ENCODE data around the gene GAL3ST1.
"Not testable (repeated sequence)": the region's sequence is repeated elsewhere in the genome, so short reads cannot be mapped to it uniquely, and the experiment has no call there.

The GAL3ST1 gene, protein sequence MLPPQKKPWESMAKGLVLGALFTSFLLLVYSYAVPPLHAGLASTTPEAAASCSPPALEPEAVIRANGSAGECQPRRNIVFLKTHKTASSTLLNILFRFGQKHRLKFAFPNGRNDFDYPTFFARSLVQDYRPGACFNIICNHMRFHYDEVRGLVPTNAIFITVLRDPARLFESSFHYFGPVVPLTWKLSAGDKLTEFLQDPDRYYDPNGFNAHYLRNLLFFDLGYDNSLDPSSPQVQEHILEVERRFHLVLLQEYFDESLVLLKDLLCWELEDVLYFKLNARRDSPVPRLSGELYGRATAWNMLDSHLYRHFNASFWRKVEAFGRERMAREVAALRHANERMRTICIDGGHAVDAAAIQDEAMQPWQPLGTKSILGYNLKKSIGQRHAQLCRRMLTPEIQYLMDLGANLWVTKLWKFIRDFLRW

DNA sequence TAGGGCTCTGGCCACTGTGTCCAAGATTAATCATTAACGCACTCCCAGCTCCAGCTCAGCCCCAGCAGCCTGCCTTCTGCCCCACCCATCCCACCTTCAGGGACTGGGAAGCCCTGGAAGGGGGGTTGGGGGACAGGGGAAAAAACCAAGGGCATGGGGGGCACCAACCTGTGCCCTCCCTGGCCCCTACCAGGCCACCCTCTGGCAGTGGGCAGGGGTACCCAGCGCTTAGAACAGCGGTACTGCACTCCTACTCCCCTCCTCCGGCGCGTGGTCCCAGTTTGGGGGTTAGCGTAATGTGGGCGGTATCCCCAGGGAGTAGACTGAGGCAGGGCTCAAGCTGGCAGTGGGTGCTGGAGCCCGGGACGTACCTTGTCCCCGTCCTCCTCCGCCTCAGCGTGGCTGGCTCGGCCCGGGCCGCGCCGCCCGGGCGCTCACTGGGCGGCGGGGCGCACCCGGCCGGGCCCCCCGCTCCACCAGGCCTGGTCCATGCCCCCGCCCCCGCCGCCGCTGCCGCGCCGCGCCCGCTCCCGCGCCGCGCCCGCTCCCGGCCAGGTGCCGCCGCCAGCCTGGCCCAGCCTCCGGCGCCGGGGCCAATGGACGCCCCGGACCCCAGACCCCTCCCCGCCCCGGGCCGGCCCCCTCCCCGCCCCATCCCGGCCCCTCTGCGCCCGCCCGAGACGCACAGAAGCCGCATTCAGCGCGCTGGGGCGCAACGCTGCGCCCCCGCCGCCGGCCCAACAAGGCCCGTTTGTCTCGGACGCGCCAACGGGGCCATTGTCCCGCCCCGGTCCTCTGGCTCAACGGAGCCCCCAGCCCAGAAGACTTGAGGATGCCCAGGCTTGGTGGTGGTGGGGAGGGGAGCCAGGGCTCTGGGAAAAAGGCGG lies at the start of gene GAL3ST1:
GAL3ST1 (minus strand) TSS at position 571 of the 887 bp plus-strand sequence. CDS start 17,273 bp downstream, outside the sequence.
- DNase-seq (ENCODE audit: low read depth in 2 of 2) = no peak

DNA sequence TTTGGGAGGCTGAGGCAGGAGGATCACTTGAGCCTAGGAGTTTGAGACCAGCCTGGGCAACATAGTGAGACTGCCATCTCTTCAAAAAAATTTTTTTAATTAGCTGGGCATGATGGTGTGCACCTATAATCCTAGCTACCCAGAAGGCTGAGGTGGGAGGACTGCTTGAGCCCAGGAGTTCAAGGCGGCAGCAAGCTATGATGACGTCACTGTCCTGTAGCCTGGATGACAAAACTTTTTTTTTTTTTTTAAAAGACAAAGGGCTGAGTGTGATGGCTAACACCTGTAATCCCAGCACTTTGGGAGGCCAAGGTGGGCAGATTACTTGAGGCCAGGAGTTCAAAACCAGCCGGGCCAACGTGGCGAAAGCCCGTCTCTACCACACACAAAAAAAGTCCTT lies 45.4 kb upstream of the GAL3ST1 start:
- not testable (repeated sequence) for DNase-seq (ENCODE audit: low read depth in 2 of 2)

DNA sequence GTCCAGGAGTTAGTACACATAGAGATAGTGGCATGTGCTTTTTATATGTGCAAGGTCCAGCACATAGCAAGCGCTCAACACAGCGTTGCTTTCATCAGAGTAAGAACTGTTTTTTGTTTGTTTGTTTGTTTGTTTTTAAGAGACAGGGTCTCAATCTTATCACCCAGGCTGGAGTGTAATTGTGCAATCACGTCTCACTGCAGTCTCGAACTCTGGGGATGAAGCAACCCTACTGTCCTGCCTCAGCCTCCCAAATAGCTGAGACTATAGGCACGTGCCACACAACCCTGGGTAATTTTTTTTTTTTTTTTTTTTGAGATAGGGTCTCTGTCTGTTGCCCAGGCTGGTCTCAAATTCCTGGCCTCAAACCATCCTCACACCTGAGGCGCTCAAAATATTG lies 43.4 kb upstream of the GAL3ST1 start:
- no peak for DNase-seq (ENCODE audit: low read depth in 2 of 2)

DNA sequence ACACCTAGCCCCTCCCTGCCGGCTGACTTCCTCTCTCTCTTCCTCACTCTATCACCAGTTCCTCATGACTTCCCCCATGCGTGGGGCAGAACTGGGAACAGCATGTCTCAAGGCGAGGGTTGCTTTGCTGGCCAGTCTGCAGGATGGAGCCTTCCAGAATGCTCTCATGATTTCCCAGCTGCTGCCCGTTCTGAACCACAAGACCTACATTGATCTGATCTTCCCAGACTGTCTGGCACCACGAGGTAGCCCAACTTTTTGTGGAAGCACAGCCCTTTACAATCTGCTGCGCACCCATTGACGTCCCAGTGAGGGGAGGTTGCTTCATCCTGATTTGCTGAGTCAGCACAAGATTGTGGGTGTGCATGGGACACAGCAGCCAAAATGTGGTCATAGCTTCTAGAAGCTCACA lies 41.1 kb upstream of the GAL3ST1 start:
- DNase-seq (ENCODE audit: low read depth in 2 of 2) = no peak

DNA sequence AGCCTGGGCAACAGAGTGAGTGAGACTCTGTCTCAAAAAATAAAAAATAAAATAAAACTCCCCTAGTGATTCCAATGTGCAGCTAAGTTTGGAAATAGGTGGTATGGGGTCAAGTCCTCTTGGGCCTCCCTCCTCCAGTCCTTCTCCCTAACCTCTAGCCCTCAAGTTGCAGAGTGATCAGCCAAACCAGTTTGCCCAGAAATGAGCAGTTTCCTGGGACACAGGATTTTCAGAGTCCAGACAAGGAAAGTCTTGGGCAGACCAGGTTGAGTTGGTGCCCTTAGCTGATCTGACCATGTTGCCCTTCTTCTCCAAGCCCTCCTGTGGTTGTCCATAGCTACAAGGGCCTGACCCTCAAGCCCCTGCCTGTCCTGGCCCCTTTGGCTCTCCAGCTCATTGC lies 40.4 kb upstream of the GAL3ST1 start:
- no peak for DNase-seq (ENCODE audit: low read depth in 2 of 2)

DNA sequence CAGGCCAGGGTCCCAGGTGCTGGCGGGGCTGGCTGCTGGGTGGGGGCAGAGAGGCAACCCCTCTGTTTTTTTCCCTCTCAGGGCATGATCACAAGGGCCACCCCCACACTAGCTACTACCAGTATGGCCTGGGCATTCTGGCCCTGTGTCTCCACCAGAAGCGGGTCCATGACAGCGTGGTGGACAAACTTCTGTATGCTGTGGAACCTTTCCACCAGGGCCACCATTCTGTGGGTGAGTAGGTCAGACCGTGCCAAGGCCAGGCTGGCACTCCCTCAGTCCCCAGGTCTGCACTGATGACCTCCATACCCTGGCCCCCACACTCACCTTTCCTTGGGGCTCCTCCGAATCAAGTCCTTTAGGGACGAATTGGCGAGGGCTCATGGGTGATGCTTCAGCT lies 39.8 kb upstream of the GAL3ST1 start:
- no peak for DNase-seq (ENCODE audit: low read depth in 2 of 2)

DNA sequence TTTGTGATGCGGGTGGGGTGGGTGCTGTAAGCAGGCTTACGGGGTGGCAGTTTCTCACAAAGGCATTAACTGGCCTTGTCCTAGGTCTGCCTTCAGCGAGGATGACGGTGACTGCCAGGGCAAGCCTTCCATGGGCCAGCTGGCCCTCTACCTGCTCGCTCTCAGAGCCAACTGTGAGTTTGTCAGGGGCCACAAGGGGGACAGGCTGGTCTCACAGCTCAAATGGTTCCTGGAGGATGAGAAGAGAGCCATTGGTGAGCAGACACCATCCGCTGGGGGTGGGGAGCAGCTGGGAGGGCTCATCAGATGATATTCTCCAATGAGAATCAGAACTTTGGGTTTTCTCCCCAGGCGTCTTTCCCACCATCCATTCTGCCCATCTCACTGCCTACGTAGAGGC lies 38.3 kb upstream of the GAL3ST1 start:
- DNase-seq (ENCODE audit: low read depth in 2 of 2) = no peak

DNA sequence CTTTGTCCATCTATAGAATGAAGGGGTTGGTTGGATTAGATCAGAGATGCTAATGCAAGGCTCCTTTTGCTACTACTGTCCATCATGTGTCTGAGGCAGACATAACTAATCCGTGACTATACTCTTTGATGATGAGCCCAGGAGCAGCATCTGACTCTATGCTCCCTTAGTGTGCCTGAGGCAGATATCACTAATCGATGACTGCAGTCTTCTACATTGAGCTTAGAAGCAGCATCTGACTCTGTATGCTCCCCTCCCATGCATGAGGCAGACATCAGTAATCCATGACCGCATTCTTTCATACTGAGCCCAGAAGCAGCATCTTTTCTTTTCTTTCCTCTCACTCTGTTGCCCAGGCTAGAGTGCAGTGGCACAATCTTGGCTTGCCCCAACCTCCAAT lies 36.7 kb upstream of the GAL3ST1 start:
- no peak for DNase-seq (ENCODE audit: low read depth in 2 of 2)

DNA sequence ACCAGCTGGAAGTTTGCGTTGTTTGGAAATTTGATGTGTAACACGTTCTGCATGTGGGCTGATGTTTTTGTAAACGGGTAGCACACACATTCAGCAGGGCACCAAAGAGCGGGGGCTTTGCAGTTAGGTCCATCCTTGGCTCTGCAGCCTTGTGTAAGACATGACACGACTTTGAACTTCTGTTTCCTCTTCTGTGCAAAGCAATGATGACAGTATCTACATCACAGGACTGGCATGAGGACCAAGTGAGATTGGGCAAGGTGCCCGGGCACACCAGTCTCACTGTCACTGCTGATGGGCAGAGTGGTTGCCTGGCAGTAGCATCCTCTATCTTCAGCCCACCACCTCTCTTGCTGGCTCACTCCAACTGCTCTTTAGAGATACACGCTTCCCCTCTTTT lies 35.8 kb upstream of the GAL3ST1 start:
- no peak for DNase-seq (ENCODE audit: low read depth in 2 of 2)

DNA sequence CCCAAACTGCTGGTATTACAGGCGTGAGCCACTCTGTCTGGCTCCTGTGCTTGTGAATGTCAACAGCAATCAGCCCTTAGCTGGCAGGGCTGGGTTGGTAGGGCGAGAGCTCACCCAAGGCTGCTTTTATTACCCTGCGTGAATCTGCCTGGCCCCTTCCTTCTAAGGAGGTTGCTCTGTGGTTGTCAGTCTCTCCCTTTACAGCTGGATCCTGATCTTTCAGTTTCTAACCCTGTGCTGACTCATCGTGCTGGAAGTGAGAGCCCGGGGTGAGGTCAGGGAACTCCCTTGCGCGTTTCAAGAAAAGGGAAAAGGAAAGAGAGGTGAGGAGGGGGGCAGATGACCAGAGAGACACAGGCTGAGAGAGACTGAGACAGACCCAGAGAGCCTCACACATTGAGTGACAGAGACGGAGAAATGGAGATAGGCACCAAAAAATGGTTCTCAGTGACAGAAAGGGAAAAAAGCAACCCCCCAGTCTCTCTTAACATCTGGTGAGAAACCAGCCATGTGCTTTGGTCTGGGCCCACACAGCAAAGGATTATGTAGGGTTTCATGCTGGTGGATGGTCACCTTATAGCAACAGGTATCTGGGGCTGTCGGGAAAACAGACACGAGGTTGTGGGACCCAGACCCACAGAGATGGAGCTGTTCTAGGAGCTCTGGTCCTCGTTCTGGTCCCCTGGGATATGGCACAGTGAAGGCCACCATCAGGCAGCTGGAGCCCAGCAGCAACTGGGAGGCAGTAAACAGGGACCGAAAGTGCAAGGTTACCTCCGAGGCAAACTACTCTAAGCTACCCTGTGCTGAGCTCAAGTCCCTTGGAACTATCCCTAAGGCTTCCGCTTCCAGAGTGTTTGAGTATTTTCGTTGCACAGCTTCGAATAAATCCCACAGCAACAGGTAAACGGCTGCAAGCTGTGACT lies 35.1 kb upstream of the GAL3ST1 start:
- DNase-seq (ENCODE audit: low read depth in 2 of 2) = no peak

DNA sequence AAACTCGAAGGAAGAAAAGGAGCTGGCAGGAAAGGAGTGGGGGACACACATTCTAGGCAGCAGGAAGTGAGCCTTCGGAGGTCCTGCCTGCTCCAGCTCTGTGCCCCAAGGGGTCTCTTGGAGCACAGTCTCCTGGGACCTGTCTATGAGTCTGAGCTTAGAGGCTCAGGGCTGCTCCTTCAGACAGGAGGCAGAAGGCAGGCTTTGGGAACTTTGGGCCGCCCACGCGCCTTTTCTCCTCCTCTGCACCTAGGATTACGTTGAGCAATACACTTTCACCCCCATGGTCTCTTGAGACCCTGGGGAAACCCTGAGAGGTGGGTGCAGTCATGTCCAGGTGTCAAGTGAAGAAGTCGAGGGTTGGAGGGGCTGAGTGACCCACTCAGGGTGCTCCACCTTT lies 33.5 kb upstream of the GAL3ST1 start:
- DNase-seq (ENCODE audit: low read depth in 2 of 2) = no peak

DNA sequence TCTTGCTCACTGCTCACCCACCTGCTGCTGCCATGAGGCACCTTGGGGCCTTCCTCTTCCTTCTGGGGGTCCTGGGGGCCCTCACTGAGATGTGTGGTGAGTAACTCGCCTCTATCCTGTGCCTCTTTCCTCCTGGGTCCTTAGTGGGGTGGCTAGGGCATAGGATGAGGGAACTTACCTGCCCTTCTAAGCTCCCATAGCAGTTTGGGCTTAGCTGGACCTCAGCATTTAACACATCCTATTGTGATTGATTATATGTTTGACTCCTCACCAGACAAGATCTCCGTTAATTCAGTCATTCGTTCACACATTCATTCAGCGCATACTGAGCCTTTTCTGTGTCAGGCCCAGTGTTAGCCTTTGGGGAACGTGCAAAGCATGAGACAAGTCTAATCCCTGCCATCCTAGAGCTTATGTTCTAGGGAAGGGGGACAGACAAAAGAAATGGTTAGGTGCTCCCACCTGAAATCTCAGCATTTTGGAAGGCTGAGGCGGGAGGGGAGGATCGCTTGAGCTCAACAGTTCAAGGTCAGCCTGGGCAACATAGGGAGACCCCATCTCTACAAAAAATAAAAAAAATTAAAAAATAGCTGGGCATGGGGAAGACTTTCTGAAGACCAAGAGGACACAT lies 33.0 kb upstream of the GAL3ST1 start:
- DNase-seq (ENCODE audit: low read depth in 2 of 2) = no peak

DNA sequence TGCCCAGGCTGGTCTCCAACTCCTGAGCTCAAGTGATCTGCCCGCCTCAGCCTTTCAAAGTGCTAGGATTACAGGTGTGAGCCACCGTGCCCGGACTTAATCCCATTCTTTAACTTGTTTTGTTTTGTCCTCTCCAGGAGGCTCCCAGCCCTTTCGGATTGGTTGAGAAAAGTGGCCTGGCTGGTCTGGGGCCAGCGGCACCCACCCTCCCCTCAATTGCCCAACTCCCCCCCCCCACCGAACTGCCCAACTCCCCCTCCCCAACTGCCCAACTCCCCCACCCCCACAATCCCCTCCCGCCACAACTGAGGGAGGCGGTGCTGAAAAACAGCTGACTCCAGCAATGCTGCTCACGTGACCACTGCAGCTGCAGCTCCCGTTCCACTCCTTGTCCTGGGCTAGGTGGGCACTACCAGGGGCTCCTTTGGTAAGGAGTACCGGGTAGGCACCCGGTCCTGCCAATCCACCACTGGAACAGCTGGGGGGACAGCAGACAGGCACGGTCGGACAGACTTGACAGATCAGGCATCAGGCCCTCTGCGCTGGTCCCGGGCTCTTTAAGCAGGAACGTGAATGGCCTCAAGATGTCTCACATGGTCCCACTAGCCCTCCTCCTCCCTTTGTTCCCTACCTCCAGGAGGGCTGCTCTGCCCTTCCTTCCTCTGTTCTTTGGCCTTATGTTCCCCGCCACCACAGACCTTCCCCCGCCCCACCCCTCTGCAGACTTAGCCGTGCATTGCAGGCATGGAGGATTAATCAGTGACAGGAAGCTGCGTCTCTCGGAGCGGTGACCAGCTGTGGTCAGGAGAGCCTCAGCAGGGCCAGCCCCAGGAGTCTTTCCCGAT lies 32.2 kb upstream of the GAL3ST1 start, which contains the start of gene TCN2:
TCN2 (plus strand) TSS at position 720 of the 845 bp plus-strand sequence. CDS start 158 bp downstream, outside the sequence.
- DNase-seq (ENCODE audit: low read depth in 2 of 2) = no peak

DNA sequence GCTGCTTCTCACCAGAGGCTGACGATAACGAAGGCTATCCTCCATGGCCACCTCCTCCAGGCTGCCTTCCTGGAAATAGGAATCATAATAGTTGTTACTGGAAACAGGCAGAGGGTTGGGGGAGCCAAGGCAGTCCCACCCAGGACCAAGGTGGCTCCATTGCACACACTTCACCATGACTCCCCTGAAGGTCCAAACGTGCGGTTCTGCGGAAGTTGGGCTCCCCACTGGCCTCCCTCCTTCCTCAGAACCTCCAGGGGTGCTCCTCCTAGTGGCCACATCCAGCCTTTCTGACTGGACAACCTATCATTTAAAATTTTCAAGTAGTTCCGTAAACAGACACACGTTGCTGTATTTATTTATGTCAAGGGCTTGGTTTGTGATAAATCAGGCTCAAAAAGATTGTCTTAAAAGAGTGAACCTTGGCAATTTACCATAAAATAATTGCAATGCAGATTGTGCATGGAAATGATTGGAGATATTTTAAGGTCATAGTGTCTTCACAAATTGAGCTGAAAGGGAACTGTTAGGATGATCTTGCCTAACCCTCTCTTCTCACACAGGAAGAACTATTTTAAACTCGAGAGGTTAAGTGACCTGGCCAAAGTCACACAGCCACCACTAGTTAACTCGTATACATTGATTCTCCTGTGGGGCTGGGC lies 31.1 kb upstream of the GAL3ST1 start:
- DNase-seq (ENCODE audit: low read depth in 2 of 2) = peak in 1 of 2 donors; percentile 24

DNA sequence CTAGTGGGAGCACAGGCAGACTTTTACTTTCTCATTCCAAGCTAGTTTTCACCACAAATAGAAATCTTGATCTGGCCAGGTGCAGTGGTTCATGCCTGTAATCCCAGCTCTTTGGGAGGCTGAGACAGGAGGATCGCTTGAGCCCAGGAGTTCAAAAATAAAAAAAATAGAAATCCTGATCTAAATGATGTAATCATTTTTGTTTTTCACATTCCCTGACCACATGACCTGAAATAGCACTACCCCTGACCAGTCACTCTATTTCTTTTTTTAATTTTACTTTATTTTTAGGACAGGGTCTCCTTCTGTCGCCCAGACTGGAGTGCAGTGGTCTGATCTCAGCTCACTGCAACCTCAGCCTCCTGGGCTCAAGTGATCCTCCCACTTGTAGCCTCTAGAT lies 30.3 kb upstream of the GAL3ST1 start:
- no peak for DNase-seq (ENCODE audit: low read depth in 2 of 2)

DNA sequence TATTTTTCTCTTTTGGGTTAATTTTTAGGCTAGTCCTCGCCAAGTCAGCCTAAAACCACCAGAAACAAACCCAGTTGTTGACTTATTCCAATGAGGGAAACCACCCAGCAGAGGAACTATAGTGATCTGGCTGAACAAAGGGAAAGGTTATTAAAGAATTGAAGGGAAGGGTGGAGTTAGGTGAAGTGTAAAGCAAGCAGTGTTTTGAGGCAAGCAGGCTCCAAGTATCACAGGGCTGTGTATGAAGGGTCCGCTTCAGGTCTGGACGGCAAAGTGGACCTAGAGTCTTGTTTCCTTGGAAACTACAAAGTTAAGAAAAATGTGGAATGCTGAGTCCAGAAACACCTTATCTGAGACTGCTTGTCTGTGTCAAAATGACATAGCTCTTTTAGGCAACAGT lies 29.3 kb upstream of the GAL3ST1 start:
- DNase-seq (ENCODE audit: low read depth in 2 of 2) = no peak

DNA sequence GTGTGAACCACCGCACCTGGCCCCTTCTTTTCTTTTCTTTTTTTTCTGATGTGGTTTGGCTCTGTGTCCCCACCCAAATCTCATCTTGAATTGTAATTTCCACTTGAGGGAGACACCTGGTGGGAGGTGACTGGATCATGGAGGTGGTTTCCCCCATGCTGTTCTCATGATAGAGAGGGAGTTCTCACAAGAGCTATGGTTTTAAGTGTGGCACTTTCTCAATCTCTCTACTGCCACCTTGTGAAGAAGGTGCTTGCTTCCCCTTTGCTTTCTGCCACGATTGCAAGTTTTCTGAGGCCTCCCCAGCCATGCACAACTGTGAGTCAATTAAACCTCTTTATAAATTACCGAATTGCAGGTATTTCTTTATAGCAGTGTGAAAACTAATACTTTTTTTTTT lies 27.6 kb upstream of the GAL3ST1 start:
- no peak for DNase-seq (ENCODE audit: low read depth in 2 of 2)

DNA sequence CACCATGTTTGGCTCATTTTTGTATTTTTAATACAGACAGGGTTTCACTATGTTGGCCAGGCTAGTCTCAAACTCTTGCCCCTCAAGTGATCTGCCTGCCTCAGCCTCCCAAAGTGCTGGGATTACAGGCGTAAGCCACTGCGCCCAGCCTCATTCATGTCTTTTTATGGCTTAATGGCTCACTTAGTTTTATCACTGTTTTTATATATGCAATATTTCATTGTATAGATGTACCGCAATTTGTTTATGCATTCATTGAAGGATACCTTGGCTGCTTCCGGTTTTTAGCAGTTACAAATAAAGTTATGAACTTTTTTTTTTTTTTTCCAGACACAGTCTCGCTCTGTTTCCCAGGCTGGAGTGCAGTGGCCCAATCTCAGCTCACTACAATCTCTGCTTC lies 27.0 kb upstream of the GAL3ST1 start:
- no peak for DNase-seq (ENCODE audit: low read depth in 2 of 2)

DNA sequence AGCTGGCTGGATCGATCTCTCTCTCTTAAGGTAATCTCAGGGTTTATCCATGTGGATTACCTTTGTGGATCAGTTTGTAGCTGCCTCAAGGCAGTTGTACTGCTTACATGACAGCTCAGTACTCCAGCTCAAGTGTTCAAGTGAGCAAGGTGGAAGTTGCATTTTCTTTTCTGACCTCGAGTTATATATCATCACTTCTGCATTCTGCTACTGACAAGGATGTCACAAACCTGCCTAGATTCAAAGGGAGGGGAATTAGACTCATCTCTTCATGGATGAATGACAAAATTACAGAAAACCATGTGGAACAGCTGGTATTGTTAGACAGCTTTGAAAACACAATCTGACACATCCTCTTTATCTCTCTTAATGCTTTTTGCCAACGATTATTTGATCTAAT lies 26.5 kb upstream of the GAL3ST1 start:
- DNase-seq (ENCODE audit: low read depth in 2 of 2) = no peak

DNA sequence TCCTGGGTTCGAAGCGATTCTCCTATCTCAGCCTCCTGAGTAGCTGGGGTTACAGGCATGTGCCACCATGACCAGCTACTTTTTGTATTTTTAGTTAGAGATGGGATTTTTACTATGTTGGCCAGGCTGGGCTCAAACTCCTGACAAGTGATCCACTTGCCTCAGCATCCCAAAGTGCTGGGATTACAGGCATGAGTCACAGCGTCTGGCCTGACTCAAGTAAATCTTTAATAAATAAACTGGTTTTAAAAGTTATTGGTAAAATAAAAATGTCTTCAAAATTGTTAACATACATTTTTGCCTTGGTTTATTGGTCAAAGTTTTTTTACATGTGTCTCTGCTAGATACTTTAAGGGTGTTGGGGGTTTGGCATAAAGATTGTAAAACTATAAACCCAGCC lies 24.5 kb upstream of the GAL3ST1 start:
- no peak for DNase-seq (ENCODE audit: low read depth in 2 of 2)

Measured in stimulated activated CD4-positive, alpha-beta T cell treated with anti-CD3 and anti-CD28 coated beads, Interleukin-1b, Interleukin-23, amount 100 ng/mL, for 1 hour (primary cell).